ENCODE measurements around the gene TGFB1I1. TPM values are rescaled to one million over a fixed set of nuclear protein-coding genes. Genes with fewer than 3 reads are reported as not detected.

The TGFB1I1 gene
- total and polyA plus RNA-seq, 2 experiments from 2014 or later = 4.1 to 4.2 TPM

DNA sequence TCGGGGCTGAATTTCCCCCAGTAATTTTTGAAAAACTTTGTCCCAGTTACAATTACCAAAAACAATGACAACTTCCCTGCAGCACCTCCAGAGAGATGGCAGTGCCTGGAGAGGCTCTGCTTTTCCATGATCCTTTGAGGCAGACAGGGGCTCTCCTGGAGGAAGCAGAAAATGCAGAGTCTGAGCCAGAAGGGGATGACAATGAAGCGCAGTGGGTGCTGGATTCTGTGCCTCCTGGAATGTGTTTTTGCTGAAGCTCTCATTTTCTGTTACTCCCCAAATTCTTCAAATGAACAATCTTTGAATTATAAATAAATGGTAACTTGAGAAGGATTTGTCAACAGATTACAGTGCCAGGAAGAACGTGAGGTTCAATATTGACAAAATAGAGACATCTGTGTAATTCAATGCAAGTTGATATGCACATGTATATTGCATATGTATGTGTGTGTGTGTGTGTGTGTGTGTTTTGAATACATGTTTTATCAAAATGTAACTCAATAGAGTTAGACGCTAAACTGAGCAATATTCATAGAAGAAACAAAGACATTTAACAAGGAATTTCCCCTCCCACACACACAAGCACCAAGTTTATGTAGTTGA, 45.9 kb downstream of the TGFB1I1 start (continued):
- TF ChIP-seq, protein P1, sequence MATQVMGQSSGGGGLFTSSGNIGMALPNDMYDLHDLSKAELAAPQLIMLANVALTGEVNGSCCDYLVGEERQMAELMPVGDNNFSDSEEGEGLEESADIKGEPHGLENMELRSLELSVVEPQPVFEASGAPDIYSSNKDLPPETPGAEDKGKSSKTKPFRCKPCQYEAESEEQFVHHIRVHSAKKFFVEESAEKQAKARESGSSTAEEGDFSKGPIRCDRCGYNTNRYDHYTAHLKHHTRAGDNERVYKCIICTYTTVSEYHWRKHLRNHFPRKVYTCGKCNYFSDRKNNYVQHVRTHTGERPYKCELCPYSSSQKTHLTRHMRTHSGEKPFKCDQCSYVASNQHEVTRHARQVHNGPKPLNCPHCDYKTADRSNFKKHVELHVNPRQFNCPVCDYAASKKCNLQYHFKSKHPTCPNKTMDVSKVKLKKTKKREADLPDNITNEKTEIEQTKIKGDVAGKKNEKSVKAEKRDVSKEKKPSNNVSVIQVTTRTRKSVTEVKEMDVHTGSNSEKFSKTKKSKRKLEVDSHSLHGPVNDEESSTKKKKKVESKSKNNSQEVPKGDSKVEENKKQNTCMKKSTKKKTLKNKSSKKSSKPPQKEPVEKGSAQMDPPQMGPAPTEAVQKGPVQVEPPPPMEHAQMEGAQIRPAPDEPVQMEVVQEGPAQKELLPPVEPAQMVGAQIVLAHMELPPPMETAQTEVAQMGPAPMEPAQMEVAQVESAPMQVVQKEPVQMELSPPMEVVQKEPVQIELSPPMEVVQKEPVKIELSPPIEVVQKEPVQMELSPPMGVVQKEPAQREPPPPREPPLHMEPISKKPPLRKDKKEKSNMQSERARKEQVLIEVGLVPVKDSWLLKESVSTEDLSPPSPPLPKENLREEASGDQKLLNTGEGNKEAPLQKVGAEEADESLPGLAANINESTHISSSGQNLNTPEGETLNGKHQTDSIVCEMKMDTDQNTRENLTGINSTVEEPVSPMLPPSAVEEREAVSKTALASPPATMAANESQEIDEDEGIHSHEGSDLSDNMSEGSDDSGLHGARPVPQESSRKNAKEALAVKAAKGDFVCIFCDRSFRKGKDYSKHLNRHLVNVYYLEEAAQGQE (IDR thresholded peaks at IDR 0.05; ENCODE audit: unreplicated experiment) = no peak
- TF ChIP-seq, protein P2, sequence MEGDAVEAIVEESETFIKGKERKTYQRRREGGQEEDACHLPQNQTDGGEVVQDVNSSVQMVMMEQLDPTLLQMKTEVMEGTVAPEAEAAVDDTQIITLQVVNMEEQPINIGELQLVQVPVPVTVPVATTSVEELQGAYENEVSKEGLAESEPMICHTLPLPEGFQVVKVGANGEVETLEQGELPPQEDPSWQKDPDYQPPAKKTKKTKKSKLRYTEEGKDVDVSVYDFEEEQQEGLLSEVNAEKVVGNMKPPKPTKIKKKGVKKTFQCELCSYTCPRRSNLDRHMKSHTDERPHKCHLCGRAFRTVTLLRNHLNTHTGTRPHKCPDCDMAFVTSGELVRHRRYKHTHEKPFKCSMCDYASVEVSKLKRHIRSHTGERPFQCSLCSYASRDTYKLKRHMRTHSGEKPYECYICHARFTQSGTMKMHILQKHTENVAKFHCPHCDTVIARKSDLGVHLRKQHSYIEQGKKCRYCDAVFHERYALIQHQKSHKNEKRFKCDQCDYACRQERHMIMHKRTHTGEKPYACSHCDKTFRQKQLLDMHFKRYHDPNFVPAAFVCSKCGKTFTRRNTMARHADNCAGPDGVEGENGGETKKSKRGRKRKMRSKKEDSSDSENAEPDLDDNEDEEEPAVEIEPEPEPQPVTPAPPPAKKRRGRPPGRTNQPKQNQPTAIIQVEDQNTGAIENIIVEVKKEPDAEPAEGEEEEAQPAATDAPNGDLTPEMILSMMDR (conservative IDR thresholded peaks at IDR 0.05; ENCODE audit: low read depth in 2 of 2) = no peak
- TF ChIP-seq EZH2 (IDR thresholded peaks at IDR 0.05; ENCODE audit: low read depth, unreplicated experiment) = no peak

DNA sequence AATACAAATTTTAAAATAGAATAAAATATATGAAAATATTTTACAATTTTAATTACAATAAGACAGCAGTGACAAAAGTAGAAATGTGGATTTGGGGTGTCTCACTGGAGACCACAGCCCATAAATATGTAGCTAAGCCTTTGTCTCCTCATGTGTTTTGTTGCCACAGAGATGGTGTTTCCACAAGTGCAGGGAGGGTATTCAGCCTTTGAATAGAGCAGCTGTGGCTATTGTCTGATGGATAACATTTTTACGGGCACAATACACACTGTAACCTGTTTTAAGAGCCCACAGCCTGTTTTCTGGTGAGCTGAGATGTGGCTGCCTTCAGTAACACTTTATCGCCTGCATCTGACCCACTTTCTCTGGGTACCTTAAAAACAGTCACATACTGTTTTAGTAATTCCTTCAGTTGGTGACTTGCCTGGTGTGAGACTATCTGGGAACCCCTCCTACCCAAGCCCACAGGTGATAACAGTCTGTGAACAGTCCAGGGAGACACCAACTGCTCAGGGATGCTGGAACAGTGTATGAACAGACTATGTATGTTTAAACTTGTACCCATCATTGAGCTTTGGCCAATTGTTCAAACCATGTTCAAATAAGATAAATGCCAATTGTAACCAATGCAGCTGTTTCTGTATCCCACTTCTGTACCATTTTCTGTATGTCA, 47.9 kb downstream of the TGFB1I1 start:
- no peaks in the 10 kb centered on the region for H3F3A ChIP-seq (replicated peaks; ENCODE audit: low read depth)
- ATAC-seq = no peak
- H3K36me3 Mint-ChIP-seq (ENCODE audit: low read depth) = peaks cover 8% of the 10 kb centered on the region; the same call in 2 of the 3 replicates
- TF ChIP-seq EZH2phosphoT487 (IDR thresholded peaks at IDR 0.05; ENCODE audit: unreplicated experiment) (no peak), JUNB (IDR thresholded peaks at IDR 0.05; ENCODE audit: unreplicated experiment) (no peak), NANOG (IDR thresholded peaks at IDR 0.05; ENCODE audit: borderline replicate concordance) (no peak), CREB1 (CRISPR knock-in tag; IDR thresholded peaks at IDR 0.05; ENCODE audit: low read depth) (no peak), ZNF114 (CRISPR knock-in tag; IDR thresholded peaks at IDR 0.05) (no peak), STAT1 (IDR thresholded peaks at IDR 0.05; ENCODE audit: unreplicated experiment) (no peak), ZNF331 (CRISPR knock-in tag; IDR thresholded peaks at IDR 0.05; ENCODE audit: low read depth) (no peak), POLR2AphosphoS5 (IDR thresholded peaks at IDR 0.05; ENCODE audit: low read depth) (no peak), EZH2 (IDR thresholded peaks at IDR 0.05; ENCODE audit: low read depth, unreplicated experiment) (no peak)
- TF ChIP-seq, protein P3, sequence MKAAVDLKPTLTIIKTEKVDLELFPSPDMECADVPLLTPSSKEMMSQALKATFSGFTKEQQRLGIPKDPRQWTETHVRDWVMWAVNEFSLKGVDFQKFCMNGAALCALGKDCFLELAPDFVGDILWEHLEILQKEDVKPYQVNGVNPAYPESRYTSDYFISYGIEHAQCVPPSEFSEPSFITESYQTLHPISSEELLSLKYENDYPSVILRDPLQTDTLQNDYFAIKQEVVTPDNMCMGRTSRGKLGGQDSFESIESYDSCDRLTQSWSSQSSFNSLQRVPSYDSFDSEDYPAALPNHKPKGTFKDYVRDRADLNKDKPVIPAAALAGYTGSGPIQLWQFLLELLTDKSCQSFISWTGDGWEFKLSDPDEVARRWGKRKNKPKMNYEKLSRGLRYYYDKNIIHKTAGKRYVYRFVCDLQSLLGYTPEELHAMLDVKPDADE (IDR thresholded peaks at IDR 0.05) = no peak
- TF ChIP-seq, protein P2 (conservative IDR thresholded peaks at IDR 0.05; ENCODE audit: low read depth in 2 of 2) = no peak
- TF ChIP-seq, protein P1 (IDR thresholded peaks at IDR 0.05; ENCODE audit: unreplicated experiment) = no peak

More for the DNA sequence above, 47.9 kb downstream of the TGFB1I1 start:
- H4K20me1 ChIP-seq (replicated peaks; ENCODE audit: insufficient read depth) = no peaks in the 10 kb centered on the region
- no peak overlapping the region for H2AFZ ChIP-seq
- H3K27me3 ChIP-seq (ENCODE audit: insufficient read depth) = no peaks in the 10 kb centered on the region
- no peaks in the 10 kb centered on the region for H3K4me1 ChIP-seq (ENCODE audit: insufficient read depth)
- Mint-ChIP-seq H3K27ac (no peak overlapping the region), H3K9me3 (peaks cover 22% of the 10 kb centered on the region), H3K4me1 (peaks cover 28% of the 10 kb centered on the region), H3K27me3 (ENCODE audit: insufficient read depth, low read depth, poor library complexity) (peaks cover 7% of the 10 kb centered on the region), H3K4me3 (no peak overlapping the region)
- no peak for DNase-seq (ENCODE audit: low spot score)
- no peaks in the 10 kb centered on the region for H3K79me2 ChIP-seq (replicated peaks; ENCODE audit: insufficient read depth)
- H3K9me2 ChIP-seq (ENCODE audit: insufficient read depth) = no peaks in the 10 kb centered on the region
- no peaks in the 10 kb centered on the region; the same call in 1 of the 2 replicates for H3K36me3 ChIP-seq (ENCODE audit: insufficient read depth)
- H3K4me3 ChIP-seq = no peak overlapping the region
- H3K4me2 ChIP-seq = no peak overlapping the region
- H3K27ac ChIP-seq (ENCODE audit: low read depth) = no peak overlapping the region

All from GM23338 (cell line).